ENCODE results near the gene FADS3. TPM values are rescaled to one million over a fixed set of nuclear protein-coding genes. Genes with fewer than 3 reads are reported as not detected.

FADS3 gene
- total and polyA plus RNA-seq, 9 of the 15 experiments (the other 6 are each of a cell fraction or from before 2014, with no cell fraction given): 0.97 to 148 (median 92.7) TPM

- TF ChIP-seq NCOA2 (IDR thresholded peaks at IDR 0.05; ENCODE audit: partially characterized antibody in 2 of 2): no peak
- TF ChIP-seq, protein P1, sequence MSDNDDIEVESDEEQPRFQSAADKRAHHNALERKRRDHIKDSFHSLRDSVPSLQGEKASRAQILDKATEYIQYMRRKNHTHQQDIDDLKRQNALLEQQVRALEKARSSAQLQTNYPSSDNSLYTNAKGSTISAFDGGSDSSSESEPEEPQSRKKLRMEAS (CRISPR knock-in tag; IDR thresholded peaks at IDR 0.05): peak; percentile 44
- TF ChIP-seq ZC3H8 (IDR thresholded peaks at IDR 0.05): no peak
- 0 out of 2 replicates have a peak, but pooled peaks have one; percentile 28 for TF ChIP-seq GABPA (tag; conservative IDR thresholded peaks at IDR 0.05; ENCODE audit: low read depth)
- no peak for TF ChIP-seq MXD1 (CRISPR knock-in tag; IDR thresholded peaks at IDR 0.05; ENCODE audit: borderline replicate concordance, poor library complexity, severe bottlenecking)
- TF ChIP-seq EGR1 (conservative IDR thresholded peaks at IDR 0.05): peak; percentile 73
- peak; percentile 88 to 91; a peak in 3 of 4 replicates for TF ChIP-seq TBL1XR1 (IDR thresholded peaks at IDR 0.05; ENCODE audit: low read length in 2 of 2)
- TF ChIP-seq ZBTB7A (IDR thresholded peaks at IDR 0.05; ENCODE audit: borderline replicate concordance, control insufficient read depth, low read depth, low read length): no peak; the same call in none of the 2 replicates
- TF ChIP-seq E2F1 (CRISPR knock-in tag; IDR thresholded peaks at IDR 0.05): no peak
- TF ChIP-seq NFYB (IDR thresholded peaks at IDR 0.05; ENCODE audit: extremely low read depth, insufficient read length): no peak
- TF ChIP-seq SMARCB1 (IDR thresholded peaks at IDR 0.05; ENCODE audit: insufficient read length, low read depth): no peak
- peak; percentile 63; the same call in 1 of the 2 replicates for TF ChIP-seq L3MBTL2 (IDR thresholded peaks at IDR 0.05)
- no peak for TF ChIP-seq RHOXF2B (CRISPR knock-in tag; conservative IDR thresholded peaks at IDR 0.05)
- TF ChIP-seq MCM2 (IDR thresholded peaks at IDR 0.05; ENCODE audit: low read depth): no peak
- TF ChIP-seq IRF1 (CRISPR knock-in tag; IDR thresholded peaks at IDR 0.05; ENCODE audit: borderline replicate concordance): no peak
- no peak for TF ChIP-seq SETDB1 (IDR thresholded peaks at IDR 0.05; ENCODE audit: low read length)
- TF ChIP-seq, protein P2, sequence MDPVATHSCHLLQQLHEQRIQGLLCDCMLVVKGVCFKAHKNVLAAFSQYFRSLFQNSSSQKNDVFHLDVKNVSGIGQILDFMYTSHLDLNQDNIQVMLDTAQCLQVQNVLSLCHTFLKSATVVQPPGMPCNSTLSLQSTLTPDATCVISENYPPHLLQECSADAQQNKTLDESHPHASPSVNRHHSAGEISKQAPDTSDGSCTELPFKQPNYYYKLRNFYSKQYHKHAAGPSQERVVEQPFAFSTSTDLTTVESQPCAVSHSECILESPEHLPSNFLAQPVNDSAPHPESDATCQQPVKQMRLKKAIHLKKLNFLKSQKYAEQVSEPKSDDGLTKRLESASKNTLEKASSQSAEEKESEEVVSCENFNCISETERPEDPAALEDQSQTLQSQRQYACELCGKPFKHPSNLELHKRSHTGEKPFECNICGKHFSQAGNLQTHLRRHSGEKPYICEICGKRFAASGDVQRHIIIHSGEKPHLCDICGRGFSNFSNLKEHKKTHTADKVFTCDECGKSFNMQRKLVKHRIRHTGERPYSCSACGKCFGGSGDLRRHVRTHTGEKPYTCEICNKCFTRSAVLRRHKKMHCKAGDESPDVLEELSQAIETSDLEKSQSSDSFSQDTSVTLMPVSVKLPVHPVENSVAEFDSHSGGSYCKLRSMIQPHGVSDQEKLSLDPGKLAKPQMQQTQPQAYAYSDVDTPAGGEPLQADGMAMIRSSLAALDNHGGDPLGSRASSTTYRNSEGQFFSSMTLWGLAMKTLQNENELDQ (CRISPR knock-in tag; IDR thresholded peaks at IDR 0.05; ENCODE audit: borderline replicate concordance): no peak
- TF ChIP-seq AFF4 (CRISPR knock-in tag; IDR thresholded peaks at IDR 0.05): no peak
These were observed 21.5 kb downstream of the FADS3 start (continued) for GRCh38 chr11:61869708-61870451.

Data from K562 (cell line).